Putamen (tissue), 1 donor: ENCODE data around the gene BCDIN3D.
A peak's percentile ranks its signal among the peaks of the same experiment; 100 is the strongest.

ENCODE experiments used
- DNase-seq: peaks from one replicate; pipeline ENCODE4 v3.0.0-alpha.2; 2016; ENCODE audit warnings: low spot score

BCDIN3D gene

GRCh38 chr12:49819786-49820185, 23.1 kb downstream of the BCDIN3D start:
- DNase-seq = no peak

- DNase-seq = no peak
These were observed 24.5 kb downstream of the BCDIN3D start for GRCh38 chr12:49818241-49818895.

- no peak for DNase-seq
These were observed 29.8 kb downstream of the BCDIN3D start for GRCh38 chr12:49813131-49813530.

GRCh38 chr12:49811961-49812401, 30.9 kb downstream of the BCDIN3D start:
- no peak for DNase-seq

GRCh38 chr12:49811136-49811535, 31.8 kb downstream of the BCDIN3D start:
- no peak for DNase-seq

- peak; percentile 52 for DNase-seq
These were observed 33.0 kb downstream of the BCDIN3D start for GRCh38 chr12:49809906-49810389.

- no peak for DNase-seq
These were observed 33.5 kb downstream of the BCDIN3D start for GRCh38 chr12:49809381-49809905.

GRCh38 chr12:49808686-49809380, 34.1 kb downstream of the BCDIN3D start:
- peak; percentile 74 for DNase-seq

- DNase-seq = no peak
These were observed 34.8 kb downstream of the BCDIN3D start for GRCh38 chr12:49807991-49808580.

- DNase-seq = no peak
These were observed 36.0 kb downstream of the BCDIN3D start for GRCh38 chr12:49806877-49807276.

- DNase-seq = no peak
These were observed 36.5 kb downstream of the BCDIN3D start for GRCh38 chr12:49806321-49806813.

GRCh38 chr12:49805409-49805808, 37.5 kb downstream of the BCDIN3D start:
- no peak for DNase-seq

- DNase-seq = no peak
These were observed 38.1 kb downstream of the BCDIN3D start for GRCh38 chr12:49804821-49805220.

GRCh38 chr12:49803693-49804450, 39.0 kb downstream of the BCDIN3D start:
- no peak for DNase-seq

GRCh38 chr12:49801141-49802063, 41.5 kb downstream of the BCDIN3D start:
- no peak for DNase-seq

GRCh38 chr12:49800421-49801140, 42.3 kb downstream of the BCDIN3D start:
- DNase-seq = no peak

GRCh38 chr12:49798934-49799333, 44.0 kb downstream of the BCDIN3D start:
- no peak for DNase-seq

- DNase-seq = no peak
These were observed 44.7 kb downstream of the BCDIN3D start for GRCh38 chr12:49798248-49798647.

- no peak for DNase-seq
These were observed 45.5 kb downstream of the BCDIN3D start for GRCh38 chr12:49797449-49797776.
